ENCODE measurements around the gene KPNB1. TPM values are rescaled to one million over a fixed set of nuclear protein-coding genes. Genes with fewer than 3 reads are reported as not detected.
A peak's percentile ranks its signal among the peaks of the same experiment; 100 is the strongest.

Gene KPNB1
- total RNA-seq, 1 experiment from 2014 or later = 967 TPM

DNA sequence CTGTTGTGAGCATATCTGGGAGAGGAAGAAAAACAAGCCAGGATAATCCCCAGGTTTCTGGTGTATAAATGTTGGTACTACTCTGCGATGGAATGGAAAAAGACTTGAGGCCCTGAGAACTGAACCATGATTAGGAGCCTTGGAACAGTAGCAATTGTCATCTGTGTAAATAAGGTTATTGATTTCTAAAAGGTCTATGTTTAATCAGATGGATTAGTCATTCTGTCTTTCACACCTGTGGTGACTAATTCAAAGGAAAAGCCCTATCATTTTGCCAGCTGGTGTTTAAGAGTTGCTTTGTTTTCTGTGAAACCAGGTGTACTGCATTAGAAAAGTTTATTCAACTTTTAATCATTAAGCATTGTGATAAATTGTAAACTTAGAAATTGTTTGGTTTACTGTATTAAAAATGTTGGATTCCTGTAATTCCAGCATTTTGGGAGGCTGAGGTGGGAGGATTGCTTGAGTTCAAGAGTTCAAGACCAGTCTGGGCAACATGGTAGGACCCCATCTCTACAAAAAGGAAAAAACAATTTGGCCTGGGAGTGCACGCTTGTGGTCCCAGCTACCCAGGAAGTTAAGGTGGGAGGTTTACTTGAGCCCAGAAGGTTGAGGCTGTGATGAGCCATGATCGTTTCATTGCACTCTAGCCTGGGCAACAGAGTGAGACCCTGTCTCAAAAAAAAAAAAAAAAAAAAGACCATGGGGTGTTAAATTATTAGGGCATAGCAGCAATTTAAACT lies 29.0 kb upstream of the KPNB1 start:
- Histone ChIP-seq H3K9me3 (no peaks in the 10 kb centered on the region), H3K36me3 (ENCODE audit: control insufficient read depth, insufficient read depth, low read length) (no peaks in the 10 kb centered on the region), H3K27me3 (replicated peaks; ENCODE audit: control insufficient read depth, insufficient read depth, low read length) (no peaks in the 10 kb centered on the region), H3K4me1 (peaks cover 16% of the 10 kb centered on the region), H3K4me3 (ENCODE audit: low read depth, low read length) (no peak overlapping the region)
- no TSS peak for BruUV-seq (replicated peaks)
- Mint-ChIP-seq H3K4me3 (ENCODE audit: unreplicated experiment) (no peak overlapping the region), H3K27ac (ENCODE audit: unreplicated experiment) (no peak overlapping the region), H3K9me3 (ENCODE audit: unreplicated experiment) (no peaks in the 10 kb centered on the region), H3K36me3 (ENCODE audit: insufficient read depth, unreplicated experiment) (peaks cover 84% of the 10 kb centered on the region), H3K27me3 (ENCODE audit: insufficient read depth, unreplicated experiment) (no peaks in the 10 kb centered on the region), H3K4me1 (ENCODE audit: low read depth, unreplicated experiment) (peaks cover 32% of the 10 kb centered on the region)
- intact Hi-C loops (cut with micrococcal nuclease; ENCODE audit: unreplicated experiment) = no loop called here
- ChIA-PET POLR2A (no interaction called here), CTCF (interaction anchor here (0.6 to 0.7 kb wide), 3 partner anchors 10 to 159 kb away, joined by 3 to 5 read pairs (median 4); no protein-coding TSS in a partner anchor)
- DNase-seq = no peak
- TF ChIP-seq, protein P1, sequence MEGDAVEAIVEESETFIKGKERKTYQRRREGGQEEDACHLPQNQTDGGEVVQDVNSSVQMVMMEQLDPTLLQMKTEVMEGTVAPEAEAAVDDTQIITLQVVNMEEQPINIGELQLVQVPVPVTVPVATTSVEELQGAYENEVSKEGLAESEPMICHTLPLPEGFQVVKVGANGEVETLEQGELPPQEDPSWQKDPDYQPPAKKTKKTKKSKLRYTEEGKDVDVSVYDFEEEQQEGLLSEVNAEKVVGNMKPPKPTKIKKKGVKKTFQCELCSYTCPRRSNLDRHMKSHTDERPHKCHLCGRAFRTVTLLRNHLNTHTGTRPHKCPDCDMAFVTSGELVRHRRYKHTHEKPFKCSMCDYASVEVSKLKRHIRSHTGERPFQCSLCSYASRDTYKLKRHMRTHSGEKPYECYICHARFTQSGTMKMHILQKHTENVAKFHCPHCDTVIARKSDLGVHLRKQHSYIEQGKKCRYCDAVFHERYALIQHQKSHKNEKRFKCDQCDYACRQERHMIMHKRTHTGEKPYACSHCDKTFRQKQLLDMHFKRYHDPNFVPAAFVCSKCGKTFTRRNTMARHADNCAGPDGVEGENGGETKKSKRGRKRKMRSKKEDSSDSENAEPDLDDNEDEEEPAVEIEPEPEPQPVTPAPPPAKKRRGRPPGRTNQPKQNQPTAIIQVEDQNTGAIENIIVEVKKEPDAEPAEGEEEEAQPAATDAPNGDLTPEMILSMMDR (IDR thresholded peaks at IDR 0.05; ENCODE audit: insufficient read depth in 1 of 2, low read depth in 1 of 2, low read length in 1 of 2, severe bottlenecking in 1 of 2, unreplicated experiment in 1 of 2) = no peak

DNA sequence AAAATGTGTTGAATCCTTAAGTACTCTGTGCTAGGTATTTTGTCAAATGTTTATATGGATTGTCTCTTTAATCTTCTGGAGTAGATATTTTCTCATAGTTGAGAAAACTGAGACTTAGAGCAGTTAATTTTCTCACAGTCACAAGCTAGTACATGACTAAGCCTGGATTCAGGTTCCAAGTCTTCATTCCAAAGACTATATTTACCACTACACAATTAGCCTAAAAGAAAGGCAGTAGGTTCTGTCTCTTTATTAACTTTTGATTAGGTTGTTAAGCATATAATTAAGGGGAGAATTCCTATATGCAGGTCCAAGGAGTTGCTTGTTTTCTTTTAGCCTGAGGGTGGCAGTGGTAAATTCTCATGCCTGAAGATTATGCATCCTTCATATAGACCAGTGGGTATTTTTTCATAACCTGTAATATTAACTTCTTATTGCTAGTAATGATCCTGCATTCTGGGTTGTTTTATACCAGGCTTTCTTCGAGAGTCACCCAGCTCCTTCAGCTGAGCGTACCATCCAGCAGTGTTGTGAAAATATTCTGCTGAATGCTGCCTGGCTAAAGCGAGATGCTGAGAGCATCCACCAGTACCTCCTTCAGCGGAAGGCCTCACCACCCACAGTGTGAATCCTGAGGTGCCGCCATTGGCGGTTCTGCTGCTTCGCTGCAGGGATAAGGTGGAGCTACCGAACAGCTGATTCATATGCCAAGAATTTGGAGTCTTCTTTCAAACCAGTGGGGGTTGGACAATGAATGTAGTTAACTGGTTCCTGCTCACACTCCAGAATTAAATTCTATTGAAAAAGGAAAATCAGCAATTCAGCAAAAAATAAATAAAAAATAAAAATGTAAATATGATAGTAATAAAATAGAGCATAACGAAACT lies 28.2 kb upstream of the KPNB1 start:
- CTCF ChIA-PET = interaction anchor here (0.6 to 1.1 kb wide), 4 partner anchors 9 to 159 kb away, joined by 3 read pairs; partner anchors contain the start of gene KPNB1
- H3K9me3 ChIP-seq = no peaks in the 10 kb centered on the region
- DNase-seq = peak; percentile 77 to 81
- H3K4me3 Mint-ChIP-seq (ENCODE audit: unreplicated experiment) = peak overlapping the region; percentile 39
- no TSS peak for BruUV-seq (replicated peaks)
- no peaks in the 10 kb centered on the region for H3K27me3 ChIP-seq (replicated peaks; ENCODE audit: control insufficient read depth, insufficient read depth, low read length)
- no peaks in the 10 kb centered on the region for H3K27me3 Mint-ChIP-seq (ENCODE audit: insufficient read depth, unreplicated experiment)
- peaks cover 32% of the 10 kb centered on the region for H3K4me1 Mint-ChIP-seq (ENCODE audit: low read depth, unreplicated experiment)
- peaks cover 76% of the 10 kb centered on the region for H3K36me3 Mint-ChIP-seq (ENCODE audit: insufficient read depth, unreplicated experiment)
- no peak overlapping the region for H3K4me3 ChIP-seq (ENCODE audit: low read depth, low read length)
- H3K27ac Mint-ChIP-seq (ENCODE audit: unreplicated experiment) = peak overlapping the region; percentile 42
- peaks cover 16% of the 10 kb centered on the region for H3K4me1 ChIP-seq
- intact Hi-C loops (cut with micrococcal nuclease; ENCODE audit: unreplicated experiment) = loop anchor here (1.0 kb wide), 1 partner anchor 28 kb away; the partner anchor contains the start of gene KPNB1
- H3K9me3 Mint-ChIP-seq (ENCODE audit: unreplicated experiment) = no peaks in the 10 kb centered on the region
- H3K36me3 ChIP-seq (ENCODE audit: control insufficient read depth, insufficient read depth, low read length) = no peaks in the 10 kb centered on the region
- TF ChIP-seq, protein P1 (IDR thresholded peaks at IDR 0.05; ENCODE audit: insufficient read depth in 1 of 2, low read depth in 1 of 2, low read length in 1 of 2, severe bottlenecking in 1 of 2, unreplicated experiment in 1 of 2) = peak in 1 of 2 experiments; percentile 5
- POLR2A ChIA-PET = interaction anchor here (0.6 kb wide), 1 partner anchor 28 kb away, joined by 6 read pairs; the partner anchor contains the start of gene KPNB1

DNA sequence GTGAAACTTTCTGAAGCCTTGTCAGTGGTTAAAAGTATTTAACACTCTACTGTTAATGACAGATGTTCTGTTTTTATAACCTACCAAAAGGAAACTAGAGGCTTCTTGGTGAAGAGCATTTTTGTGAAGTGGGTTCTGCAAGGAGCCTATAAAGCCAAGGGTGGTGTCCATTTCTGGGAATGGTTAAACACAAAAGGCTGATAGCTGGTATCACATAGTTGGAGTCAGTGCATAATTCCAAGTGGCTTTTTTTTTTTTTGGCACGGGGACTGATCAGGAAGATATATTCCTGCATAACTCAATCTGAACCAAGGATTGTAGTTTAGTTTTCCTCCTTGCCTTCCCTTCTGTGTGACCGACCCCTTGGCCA lies 27.6 kb upstream of the KPNB1 start:
- Histone ChIP-seq H3K27me3 (replicated peaks; ENCODE audit: control insufficient read depth, insufficient read depth, low read length) (no peaks in the 10 kb centered on the region), H3K36me3 (ENCODE audit: control insufficient read depth, insufficient read depth, low read length) (no peaks in the 10 kb centered on the region), H3K4me1 (peaks cover 16% of the 10 kb centered on the region), H3K9me3 (no peaks in the 10 kb centered on the region), H3K4me3 (ENCODE audit: low read depth, low read length) (no peak overlapping the region)
- DNase-seq = no peak
- ChIA-PET POLR2A (no interaction called here), CTCF (interaction anchor here (0.6 to 1.1 kb wide), 3 partner anchors 10 to 42 kb away, joined by 3 read pairs; partner anchors contain the start of gene KPNB1)
- no TSS peak for BruUV-seq (replicated peaks)
- Mint-ChIP-seq H3K27ac (ENCODE audit: unreplicated experiment) (peak overlapping the region; percentile 42), H3K4me3 (ENCODE audit: unreplicated experiment) (no peak overlapping the region), H3K9me3 (ENCODE audit: unreplicated experiment) (no peaks in the 10 kb centered on the region), H3K27me3 (ENCODE audit: insufficient read depth, unreplicated experiment) (no peaks in the 10 kb centered on the region), H3K4me1 (ENCODE audit: low read depth, unreplicated experiment) (peaks cover 32% of the 10 kb centered on the region), H3K36me3 (ENCODE audit: insufficient read depth, unreplicated experiment) (peaks cover 77% of the 10 kb centered on the region)
- TF ChIP-seq, protein P1 (IDR thresholded peaks at IDR 0.05; ENCODE audit: insufficient read depth in 1 of 2, low read depth in 1 of 2, low read length in 1 of 2, severe bottlenecking in 1 of 2, unreplicated experiment in 1 of 2) = no peak
- intact Hi-C loops (cut with micrococcal nuclease; ENCODE audit: unreplicated experiment) = loop anchor here (1.0 kb wide), 1 partner anchor 27 kb away; the partner anchor contains the start of gene KPNB1
